Chondrocyte (in vitro differentiated cells): ENCODE results near the gene SDHAF3. TPM values are rescaled to one million over a fixed set of nuclear protein-coding genes. Genes with fewer than 3 reads are reported as not detected.

ENCODE experiments used
- DNase-seq: peaks from one replicate; pipeline ENCODE4 v3.0.0; 2021; ENCODE audit warnings: mixed read lengths, low spot score
- H3K27ac Mint-ChIP-seq: one replicate; pipeline ENCODE4 v1.8.0; 2021; ENCODE audit warnings: mild to moderate bottlenecking, moderate library complexity, mixed read lengths; ENCODE audit not compliant: unreplicated experiment
- H3K27me3 Mint-ChIP-seq: 2 replicates; pipeline ENCODE4 v1.8.0; 2021; ENCODE audit warnings: low read depth, mixed read lengths
- H3K36me3 Mint-ChIP-seq: 2 replicates; pipeline ENCODE4 v1.8.0; 2021; ENCODE audit warnings: low read depth, mixed read lengths
- H3K4me1 Mint-ChIP-seq: 2 replicates; pipeline ENCODE4 v1.8.0; 2021; ENCODE audit warnings: low read depth, mild to moderate bottlenecking, mixed read lengths
- H3K4me3 Mint-ChIP-seq: one replicate; pipeline ENCODE4 v1.8.0; 2021; ENCODE audit warnings: mild to moderate bottlenecking, moderate library complexity, mixed read lengths; ENCODE audit not compliant: unreplicated experiment
- H3K9me3 Mint-ChIP-seq: 2 replicates; pipeline ENCODE4 v1.8.0; 2021; ENCODE audit warnings: low read depth, mixed read lengths
- CTCF ChIP-seq: fragments of 200-600 bp; sonication (generic); IDR thresholded peaks from 2 replicates; pipeline ENCODE4 v1.5.0; 2021; ENCODE audit warnings: antibody characterized with exemption, mild to moderate bottlenecking, moderate library complexity
- total RNA-seq: library from RNA; stranded (reverse); gene quantifications from 3 replicates; pipeline ENCODE4 v1.2.1, GENCODE V29; 2021

The SDHAF3 gene
- total RNA-seq, 1 donor from 2014 or later: 8.0 TPM

GRCh38 chr7:97198596-97198995 is 81.1 kb downstream of the SDHAF3 start:
- TF ChIP-seq CTCF: no peak

DNA sequence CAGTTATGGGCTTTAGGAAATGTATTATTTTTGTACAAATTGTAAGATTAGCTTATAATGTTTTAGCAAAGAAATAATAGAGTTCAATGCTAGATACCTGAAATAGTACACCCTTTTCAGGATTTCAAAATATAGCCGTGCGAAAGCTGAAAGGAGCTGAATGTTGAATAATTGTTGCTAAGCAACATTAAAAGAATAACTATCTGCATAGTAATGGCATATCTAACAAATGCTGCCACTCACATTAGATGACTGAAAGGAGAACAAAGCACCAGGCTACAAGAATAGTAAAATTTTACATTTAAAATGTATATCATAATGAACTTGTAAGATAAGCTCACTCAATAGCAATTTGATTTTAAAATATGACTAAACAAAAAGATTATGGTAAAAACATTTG is 82.5 kb downstream of the SDHAF3 start:
- Mint-ChIP-seq H3K36me3 (no peaks in the 10 kb centered on the region), H3K27me3 (peaks cover 25% of the 10 kb centered on the region), H3K4me1 (no peaks in the 10 kb centered on the region), H3K4me3 (no peak overlapping the region), H3K9me3 (peaks cover 17% of the 10 kb centered on the region), H3K27ac (no peak overlapping the region)
- no peak for TF ChIP-seq CTCF
- no peak for DNase-seq

More at GRCh38 chr7:97198596-97198995, 81.1 kb downstream of the SDHAF3 start:
- H3K36me3 Mint-ChIP-seq: no peaks in the 10 kb centered on the region
- H3K4me3 Mint-ChIP-seq: no peak overlapping the region
- H3K4me1 Mint-ChIP-seq: no peaks in the 10 kb centered on the region
- H3K27me3 Mint-ChIP-seq: peaks cover 18% of the 10 kb centered on the region
- peaks cover 19% of the 10 kb centered on the region for H3K9me3 Mint-ChIP-seq
- DNase-seq: no peak
- H3K27ac Mint-ChIP-seq: no peak overlapping the region

DNA sequence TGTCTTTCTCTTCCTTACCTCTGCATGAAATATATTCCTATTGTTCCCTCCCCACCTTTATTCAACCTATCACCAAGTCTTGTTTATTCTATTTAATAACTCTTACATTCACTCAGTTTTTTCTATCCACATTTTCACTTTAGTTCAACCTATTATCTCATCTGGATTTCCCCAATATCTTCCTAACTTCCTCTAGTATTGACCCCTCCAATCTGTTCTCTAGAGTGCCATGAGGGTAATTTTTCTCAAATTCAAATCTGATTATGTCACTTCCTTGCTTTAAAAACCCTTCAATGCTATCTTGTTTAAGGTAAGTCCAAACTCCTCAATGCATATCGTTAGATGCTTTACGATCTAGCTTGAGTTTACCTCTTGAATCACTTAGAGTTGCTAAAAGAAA is 86.5 kb downstream of the SDHAF3 start:
- DNase-seq: no peak
- Mint-ChIP-seq H3K4me1 (no peaks in the 10 kb centered on the region), H3K4me3 (no peak overlapping the region), H3K27ac (no peak overlapping the region), H3K27me3 (peaks cover 16% of the 10 kb centered on the region), H3K9me3 (no peaks in the 10 kb centered on the region), H3K36me3 (no peaks in the 10 kb centered on the region)
- TF ChIP-seq CTCF: no peak

- no peak for TF ChIP-seq CTCF
- DNase-seq: no peak
- Mint-ChIP-seq H3K9me3 (no peaks in the 10 kb centered on the region), H3K36me3 (no peaks in the 10 kb centered on the region), H3K27ac (no peak overlapping the region), H3K4me1 (no peaks in the 10 kb centered on the region), H3K27me3 (peaks cover 16% of the 10 kb centered on the region), H3K4me3 (no peak overlapping the region)
These were observed 87.3 kb downstream of the SDHAF3 start for GRCh38 chr7:97204821-97205220.

- no peak for TF ChIP-seq CTCF
- no peak overlapping the region for H3K27ac Mint-ChIP-seq
- no peak overlapping the region for H3K4me3 Mint-ChIP-seq
These were observed 98.1 kb downstream of the SDHAF3 start for GRCh38 chr7:97215556-97215955.

More at GRCh38 chr7:97215556-97215955, 98.1 kb downstream of the SDHAF3 start:
- peaks cover 22% of the 10 kb centered on the region for H3K9me3 Mint-ChIP-seq
- H3K4me1 Mint-ChIP-seq: no peaks in the 10 kb centered on the region
- H3K36me3 Mint-ChIP-seq: no peaks in the 10 kb centered on the region
- no peak for DNase-seq
- peaks cover 2% of the 10 kb centered on the region for H3K27me3 Mint-ChIP-seq
